Measurements from ENCODE around the gene MSX1. TPM values are rescaled to one million over a fixed set of nuclear protein-coding genes. Genes with fewer than 3 reads are reported as not detected.

Gene MSX1
- polyA plus RNA-seq, 1 experiment: 1.7 TPM

DNA sequence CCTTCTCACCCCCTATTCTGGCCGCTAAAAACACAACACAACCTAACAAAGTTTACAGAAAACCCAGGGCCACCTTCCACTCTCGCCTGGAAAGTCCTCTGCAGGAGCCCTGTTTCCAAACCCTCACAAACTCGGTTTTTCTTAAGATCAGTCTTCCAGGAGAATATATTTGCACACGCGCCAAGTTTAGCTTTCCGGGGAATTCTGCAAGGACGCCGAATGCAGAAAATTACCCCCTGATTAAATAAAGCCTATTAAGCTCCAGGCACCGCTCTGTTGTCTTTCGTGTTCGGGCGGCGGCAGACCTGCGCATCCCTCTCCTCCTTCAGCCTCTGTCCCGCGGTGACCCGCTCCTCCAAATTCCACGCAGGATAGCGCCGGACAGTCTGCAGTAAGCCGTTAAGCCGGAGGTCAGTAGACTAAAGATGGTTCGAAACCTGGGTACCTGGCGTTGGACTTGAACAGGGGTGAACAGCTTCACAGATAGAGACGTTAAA, 5.0 kb downstream of the MSX1 start:
- peaks cover 66% of the 10 kb centered on the region for H3K27me3 ChIP-seq (ENCODE audit: control insufficient read depth, insufficient read depth, low read length)
- no peak overlapping the region for H3K4me3 ChIP-seq (ENCODE audit: low read depth, low read length)
- H3K27ac ChIP-seq (ENCODE audit: low read depth, low read length): no peak overlapping the region
- POLR2A ChIA-PET: no interaction called here
- H3K9me3 ChIP-seq (ENCODE audit: control insufficient read depth, insufficient read depth, low read length): peaks cover 25% of the 10 kb centered on the region
- DNase-seq (ENCODE audit: low read depth, low spot score): no peak
- TF ChIP-seq CTCF (IDR thresholded peaks at IDR 0.05; ENCODE audit: low read depth, low read length): no peak
- CTCF ChIA-PET: no interaction called here

- Histone ChIP-seq H3K4me3 (ENCODE audit: low read depth, low read length) (no peak overlapping the region; the same call in 1 of the 2 replicates), H3K27ac (ENCODE audit: low read depth, low read length) (no peak overlapping the region), H3K9me3 (ENCODE audit: control insufficient read depth, insufficient read depth, low read length) (peaks cover 25% of the 10 kb centered on the region), H3K27me3 (ENCODE audit: control insufficient read depth, insufficient read depth, low read length) (peaks cover 72% of the 10 kb centered on the region)
- CTCF ChIA-PET: no interaction called here
- no peak for DNase-seq (ENCODE audit: low read depth, low spot score)
- no peak for TF ChIP-seq CTCF (IDR thresholded peaks at IDR 0.05; ENCODE audit: low read depth, low read length)
- POLR2A ChIA-PET: no interaction called here
Observed at GRCh38 chr4:4864940-4865704, 5.7 kb downstream of the MSX1 start.

- H3K4me3 ChIP-seq (ENCODE audit: low read depth, low read length): peak overlapping the region; percentile 53
- CTCF ChIA-PET: no interaction called here
Observed at GRCh38 chr4:4865705-4866123, 6.2 kb downstream of the MSX1 start.

GRCh38 chr4:4866124-4866865, 6.8 kb downstream of the MSX1 start:
- Histone ChIP-seq H3K27me3 (ENCODE audit: control insufficient read depth, insufficient read depth, low read length) (peaks cover 80% of the 10 kb centered on the region), H3K9me3 (ENCODE audit: control insufficient read depth, insufficient read depth, low read length) (peaks cover 23% of the 10 kb centered on the region), H3K4me3 (ENCODE audit: low read depth, low read length) (peak overlapping the region; percentile 53), H3K27ac (ENCODE audit: low read depth, low read length) (no peak overlapping the region)
- POLR2A ChIA-PET: no interaction called here
- DNase-seq (ENCODE audit: low read depth, low spot score): no peak
- CTCF ChIA-PET: no interaction called here
- TF ChIP-seq CTCF (IDR thresholded peaks at IDR 0.05; ENCODE audit: low read depth, low read length): no peak

More at GRCh38 chr4:4865705-4866123, 6.2 kb downstream of the MSX1 start:
- POLR2A ChIA-PET: no interaction called here
- peaks cover 77% of the 10 kb centered on the region for H3K27me3 ChIP-seq (ENCODE audit: control insufficient read depth, insufficient read depth, low read length)
- peaks cover 25% of the 10 kb centered on the region for H3K9me3 ChIP-seq (ENCODE audit: control insufficient read depth, insufficient read depth, low read length)
- no peak for DNase-seq (ENCODE audit: low read depth, low spot score)
- TF ChIP-seq CTCF (IDR thresholded peaks at IDR 0.05; ENCODE audit: low read depth, low read length): no peak
- H3K27ac ChIP-seq (ENCODE audit: low read depth, low read length): no peak overlapping the region

GRCh38 chr4:4866866-4867374, 7.5 kb downstream of the MSX1 start:
- peaks cover 27% of the 10 kb centered on the region for H3K9me3 ChIP-seq (ENCODE audit: control insufficient read depth, insufficient read depth, low read length)
- H3K27ac ChIP-seq (ENCODE audit: low read depth, low read length): no peak overlapping the region
- POLR2A ChIA-PET: no interaction called here
- CTCF ChIA-PET: no interaction called here
- no peak for DNase-seq (ENCODE audit: low read depth, low spot score)
- 0 out of 2 replicates have a peak overlapping the region, but pooled peaks have one; percentile 17 for H3K4me3 ChIP-seq (ENCODE audit: low read depth, low read length)
- no peak for TF ChIP-seq CTCF (IDR thresholded peaks at IDR 0.05; ENCODE audit: low read depth, low read length)
- H3K27me3 ChIP-seq (ENCODE audit: control insufficient read depth, insufficient read depth, low read length): peaks cover 82% of the 10 kb centered on the region

Data from AG04450 (cell line).